Endothelial cell (in vitro differentiated cells): ENCODE results near the gene KPRP. TPM values are rescaled to one million over a fixed set of nuclear protein-coding genes. Genes with fewer than 3 reads are reported as not detected.

Source experiments
- DNase-seq: peaks from one replicate; pipeline ENCODE4 v3.0.0; 2021; ENCODE audit warnings: low spot score
- H3K27ac Mint-ChIP-seq: one replicate; pipeline ENCODE4 v1.8.0; 2021; ENCODE audit warnings: mixed read lengths, inconsistent platforms; ENCODE audit not compliant: unreplicated experiment
- H3K27me3 Mint-ChIP-seq: one replicate; pipeline ENCODE4 v1.8.0; 2021; ENCODE audit warnings: mild to moderate bottlenecking, moderate library complexity, mixed read lengths, inconsistent platforms; ENCODE audit not compliant: unreplicated experiment
- H3K36me3 Mint-ChIP-seq: one replicate; pipeline ENCODE4 v1.8.0; 2021; ENCODE audit warnings: mild to moderate bottlenecking, low read depth, mixed read lengths, inconsistent platforms; ENCODE audit not compliant: unreplicated experiment
- H3K4me1 Mint-ChIP-seq: one replicate; pipeline ENCODE4 v1.8.0; 2021; ENCODE audit warnings: mild to moderate bottlenecking, mixed read lengths, inconsistent platforms; ENCODE audit not compliant: unreplicated experiment
- H3K4me3 Mint-ChIP-seq: one replicate; pipeline ENCODE4 v1.8.0; 2021; ENCODE audit warnings: mild to moderate bottlenecking, mixed read lengths, inconsistent platforms; ENCODE audit not compliant: unreplicated experiment
- H3K9me3 Mint-ChIP-seq: one replicate; pipeline ENCODE4 v1.8.0; 2021; ENCODE audit warnings: mixed read lengths, inconsistent platforms; ENCODE audit not compliant: unreplicated experiment
- total RNA-seq: library from RNA; stranded (reverse); fragmentation: NEBNext Ultra II Directional; extraction: Animal tissue kit (Norgen Biotek cat#: 25700); gene quantifications from one replicate; pipeline ENCODE4 v1.2.1, GENCODE V29; 2021; ENCODE audit not compliant: unreplicated experiment
- TF ChIP-seq, protein P1 (sequence below): fragments of 200-600 bp; sonication (generic); IDR thresholded peaks from one replicate; pipeline ENCODE4 v1.5.0; 2021; ENCODE audit warnings: antibody characterized with exemption; ENCODE audit not compliant: unreplicated experiment

KPRP gene
- total RNA-seq, 1 donor from 2014 or later, result not detected

DNA sequence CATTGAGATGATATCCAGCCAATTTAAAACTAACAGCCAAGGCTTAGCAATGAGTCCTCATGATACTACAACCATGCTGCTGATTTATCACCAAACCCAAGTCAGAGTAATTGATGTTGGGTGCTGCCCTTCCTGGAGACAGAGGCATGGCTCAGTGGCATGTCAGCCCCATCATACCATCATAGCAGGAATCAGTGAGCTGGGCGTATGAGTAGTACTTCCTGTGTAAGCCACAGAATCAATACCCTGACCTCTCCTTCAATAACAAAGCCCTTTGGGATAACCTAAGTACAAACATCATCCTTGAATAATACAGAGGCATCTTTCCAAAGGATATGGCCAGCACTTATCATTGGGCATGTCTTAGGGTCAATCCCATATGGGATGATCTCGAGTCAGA is 25.3 kb downstream of the KPRP start:
- Mint-ChIP-seq H3K27me3 (no peaks in the 10 kb centered on the region), H3K27ac (no peak overlapping the region), H3K36me3 (no peaks in the 10 kb centered on the region), H3K4me3 (no peak overlapping the region), H3K4me1 (peaks cover 1% of the 10 kb centered on the region), H3K9me3 (no peaks in the 10 kb centered on the region)
- TF ChIP-seq, protein P1, sequence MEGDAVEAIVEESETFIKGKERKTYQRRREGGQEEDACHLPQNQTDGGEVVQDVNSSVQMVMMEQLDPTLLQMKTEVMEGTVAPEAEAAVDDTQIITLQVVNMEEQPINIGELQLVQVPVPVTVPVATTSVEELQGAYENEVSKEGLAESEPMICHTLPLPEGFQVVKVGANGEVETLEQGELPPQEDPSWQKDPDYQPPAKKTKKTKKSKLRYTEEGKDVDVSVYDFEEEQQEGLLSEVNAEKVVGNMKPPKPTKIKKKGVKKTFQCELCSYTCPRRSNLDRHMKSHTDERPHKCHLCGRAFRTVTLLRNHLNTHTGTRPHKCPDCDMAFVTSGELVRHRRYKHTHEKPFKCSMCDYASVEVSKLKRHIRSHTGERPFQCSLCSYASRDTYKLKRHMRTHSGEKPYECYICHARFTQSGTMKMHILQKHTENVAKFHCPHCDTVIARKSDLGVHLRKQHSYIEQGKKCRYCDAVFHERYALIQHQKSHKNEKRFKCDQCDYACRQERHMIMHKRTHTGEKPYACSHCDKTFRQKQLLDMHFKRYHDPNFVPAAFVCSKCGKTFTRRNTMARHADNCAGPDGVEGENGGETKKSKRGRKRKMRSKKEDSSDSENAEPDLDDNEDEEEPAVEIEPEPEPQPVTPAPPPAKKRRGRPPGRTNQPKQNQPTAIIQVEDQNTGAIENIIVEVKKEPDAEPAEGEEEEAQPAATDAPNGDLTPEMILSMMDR, result no peak
- DNase-seq, result no peak

DNA sequence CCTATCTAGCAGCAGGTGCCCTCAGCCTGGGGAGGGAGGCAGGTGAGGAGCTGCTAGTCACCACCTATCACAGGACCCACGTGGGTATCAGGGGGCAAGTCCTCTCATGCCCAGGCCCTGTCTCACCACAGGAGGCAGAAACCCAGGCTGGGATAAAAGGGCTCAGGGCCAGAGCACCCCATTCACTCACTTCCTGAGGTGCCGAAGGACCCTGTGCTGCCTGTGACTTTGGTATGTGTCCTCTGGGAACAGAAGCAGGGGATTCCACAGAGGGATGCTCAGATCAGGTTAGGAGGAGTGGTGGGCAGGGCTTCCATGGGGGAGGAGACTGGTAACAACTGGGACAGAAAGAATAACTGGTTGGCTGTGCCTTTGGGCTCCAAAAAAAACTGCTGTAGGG is 28.3 kb downstream of the KPRP start, which contains the start of gene LCE1E:
LCE1E (plus strand) TSS at position 181 of the 400 bp plus-strand sequence. CDS start 1,043 bp downstream, outside the sequence.
- peaks cover 2% of the 10 kb centered on the region for H3K4me1 Mint-ChIP-seq
- no peak within 1 kb of the TSS for H3K27ac Mint-ChIP-seq
- no peaks in the 10 kb centered on the region for H3K36me3 Mint-ChIP-seq
- TF ChIP-seq, protein P1, result no peak
- H3K27me3 Mint-ChIP-seq, result no peaks in the 10 kb centered on the region
- H3K9me3 Mint-ChIP-seq, result no peaks in the 10 kb centered on the region
- no peak within 1 kb of the TSS for H3K4me3 Mint-ChIP-seq
- no peak for DNase-seq

DNA sequence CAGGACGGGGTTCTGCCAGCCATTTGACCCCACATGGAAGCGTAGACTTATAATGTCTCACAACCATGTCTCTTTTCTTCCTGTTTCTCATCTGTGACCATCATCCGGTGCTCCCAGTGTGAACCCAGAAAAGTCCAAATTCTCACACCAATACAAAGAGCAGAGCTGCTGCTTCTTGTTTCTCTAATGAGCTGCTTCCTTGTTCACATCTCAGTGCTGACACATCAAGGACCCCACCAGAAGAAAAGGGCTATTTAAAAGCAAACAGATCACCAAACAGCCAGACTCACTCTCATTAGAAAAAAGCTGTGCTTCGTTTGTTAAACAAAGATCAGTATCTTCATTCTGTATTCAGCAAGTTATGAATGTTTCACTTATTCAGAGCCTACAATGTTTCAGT is 37.9 kb downstream of the KPRP start:
- H3K27me3 Mint-ChIP-seq, result no peaks in the 10 kb centered on the region
- H3K36me3 Mint-ChIP-seq, result no peaks in the 10 kb centered on the region
- H3K4me1 Mint-ChIP-seq, result peaks cover 6% of the 10 kb centered on the region
- no peak overlapping the region for H3K4me3 Mint-ChIP-seq
- TF ChIP-seq, protein P1, result no peak
- H3K9me3 Mint-ChIP-seq, result no peaks in the 10 kb centered on the region
- no peak overlapping the region for H3K27ac Mint-ChIP-seq
- DNase-seq, result no peak

DNA sequence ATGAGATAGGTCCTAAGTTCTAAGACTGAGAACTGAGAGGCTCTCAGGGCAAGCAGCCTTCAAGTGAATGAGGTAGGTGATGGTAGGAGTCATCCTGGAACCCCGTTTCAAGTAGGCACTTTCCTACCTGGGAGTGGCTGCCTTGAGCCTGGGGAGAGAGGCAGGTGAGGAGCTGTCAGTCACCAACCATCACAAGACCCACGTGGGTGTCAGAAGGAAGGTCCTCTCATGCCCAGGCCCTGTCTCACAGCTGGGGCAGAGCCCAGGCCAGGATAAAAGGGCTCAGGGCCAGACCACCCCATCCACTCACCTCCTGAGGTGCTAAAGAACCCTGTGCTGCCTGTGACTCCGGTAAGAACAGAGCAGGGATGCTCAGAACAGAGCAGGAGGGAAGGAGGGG is 38.6 kb downstream of the KPRP start, which contains the start of gene LCE1D:
LCE1D (plus strand) TSS at position 301 of the 400 bp plus-strand sequence. CDS start 1,074 bp downstream, outside the sequence.
- TF ChIP-seq, protein P1, result no peak
- Mint-ChIP-seq H3K36me3 (no peaks in the 10 kb centered on the region), H3K27ac (no peak within 1 kb of the TSS), H3K9me3 (no peaks in the 10 kb centered on the region), H3K4me1 (peaks cover 6% of the 10 kb centered on the region), H3K27me3 (no peaks in the 10 kb centered on the region), H3K4me3 (no peak within 1 kb of the TSS)
- DNase-seq, result no peak

DNA sequence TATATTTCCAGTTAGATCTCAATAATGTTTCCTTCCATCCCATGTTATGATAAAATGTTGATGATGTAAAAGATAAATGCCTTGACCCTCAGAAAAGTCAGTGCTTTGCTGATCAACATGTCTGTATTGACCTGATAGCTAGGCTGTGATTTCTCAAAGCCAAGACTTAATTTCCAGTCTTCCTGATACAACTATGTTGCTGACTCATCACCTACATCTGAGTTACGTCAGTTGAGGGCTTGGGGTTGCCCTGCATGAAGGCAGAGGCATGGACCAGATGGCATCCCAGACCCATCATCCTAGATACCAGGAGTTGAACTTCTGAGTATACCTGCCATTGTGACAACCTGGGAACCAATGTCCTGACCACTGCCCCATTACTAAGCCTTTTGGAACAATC is 43.5 kb downstream of the KPRP start:
- H3K27me3 Mint-ChIP-seq, result no peaks in the 10 kb centered on the region
- no peak overlapping the region for H3K27ac Mint-ChIP-seq
- peaks cover 6% of the 10 kb centered on the region for H3K4me1 Mint-ChIP-seq
- TF ChIP-seq, protein P1, result no peak
- no peak for DNase-seq
- no peak overlapping the region for H3K4me3 Mint-ChIP-seq
- no peaks in the 10 kb centered on the region for H3K36me3 Mint-ChIP-seq
- H3K9me3 Mint-ChIP-seq, result no peaks in the 10 kb centered on the region
